Stimulated activated CD8-positive, alpha-beta memory T cell treated with anti-CD3 and anti-CD28 coated beads, Interleukin-15, amount 100 ng/mL, for 1 hour (primary cell): Measurements from ENCODE around the gene SP100.
"Not testable (repeated sequence)": the region's sequence is repeated elsewhere in the genome, so short reads cannot be mapped to it uniquely, and the experiment has no call there.

Source experiments
- DNase-seq: peaks from one replicate; pipeline ENCODE4 v3.0.0-alpha.2; 2020; ENCODE audit warnings: low read depth

The SP100 gene

GRCh38 chr2:230457793-230458192 is 41.8 kb downstream of the SP100 start:
- DNase-seq: no peak

- DNase-seq: no peak
Measured at GRCh38 chr2:230459216-230459615, 43.2 kb downstream of the SP100 start.

DNA sequence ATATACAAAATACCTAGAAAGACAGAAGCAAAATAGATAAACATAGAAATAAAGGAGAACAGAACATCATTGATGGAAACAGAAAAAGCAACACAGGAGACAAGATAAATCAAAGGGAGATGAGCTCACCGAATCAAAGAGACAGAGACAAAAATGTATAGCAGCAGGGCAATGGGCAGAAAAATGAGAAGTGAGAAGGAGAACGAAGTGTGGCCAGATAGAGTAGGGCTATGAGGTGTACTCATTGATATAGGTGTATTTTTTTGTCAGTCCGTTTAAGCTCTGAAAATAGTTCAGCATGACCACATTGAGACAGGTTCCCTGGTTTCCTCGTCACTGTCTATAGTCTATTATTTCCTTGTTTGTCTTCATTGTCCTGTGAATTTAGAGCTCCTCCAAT is 55.1 kb downstream of the SP100 start:
- DNase-seq: no peak

- DNase-seq: no peak
Measured at GRCh38 chr2:230472621-230473018, 56.6 kb downstream of the SP100 start.

GRCh38 chr2:230473378-230473777 is 57.4 kb downstream of the SP100 start:
- no peak for DNase-seq

DNA sequence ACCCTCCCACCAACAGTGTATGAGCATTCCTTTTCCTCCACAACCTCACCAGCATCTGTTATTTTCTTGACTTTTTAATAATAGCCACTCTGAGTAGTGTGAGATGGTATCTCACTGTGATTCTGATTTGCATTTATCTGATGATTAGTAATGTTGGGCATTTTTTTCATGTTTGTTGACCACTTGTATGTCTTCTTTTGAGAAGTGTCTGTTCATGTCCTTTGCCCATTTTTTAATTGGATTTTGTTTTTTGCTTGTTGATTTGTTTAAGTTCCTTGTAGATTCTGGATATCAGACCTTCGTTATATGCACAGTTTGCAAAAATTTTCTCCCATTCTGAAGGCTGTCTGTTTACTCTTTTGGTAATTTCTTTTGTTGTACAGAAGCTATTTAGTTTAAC is 59.1 kb downstream of the SP100 start:
- no peak for DNase-seq

- DNase-seq: no peak
Measured at GRCh38 chr2:230485801-230486341, 69.9 kb downstream of the SP100 start.

DNA sequence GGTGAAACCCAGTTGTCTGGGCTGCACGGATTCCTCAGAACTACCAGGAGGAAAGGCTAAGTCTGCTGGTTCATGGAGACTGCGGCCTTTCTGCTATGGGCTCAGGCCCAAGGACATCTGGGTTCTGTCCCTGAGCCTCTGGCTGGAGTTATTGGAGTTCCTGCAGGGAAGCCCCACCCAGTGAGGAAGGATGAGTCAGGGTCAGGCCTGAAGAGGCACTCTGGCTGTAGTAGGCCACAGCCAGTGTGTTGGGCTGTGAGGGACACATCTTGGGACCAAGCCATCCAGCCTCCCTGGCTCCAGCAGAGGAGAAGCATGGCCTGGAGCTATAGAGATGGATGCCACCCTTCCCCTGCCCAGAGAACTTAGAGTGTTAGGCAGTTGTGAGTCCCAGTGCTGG is 75.2 kb downstream of the SP100 start:
- DNase-seq: not testable (repeated sequence)

GRCh38 chr2:230492107-230492506 is 76.1 kb downstream of the SP100 start:
- no peak for DNase-seq

GRCh38 chr2:230494980-230495379 is 79.0 kb downstream of the SP100 start:
- no peak for DNase-seq

DNA sequence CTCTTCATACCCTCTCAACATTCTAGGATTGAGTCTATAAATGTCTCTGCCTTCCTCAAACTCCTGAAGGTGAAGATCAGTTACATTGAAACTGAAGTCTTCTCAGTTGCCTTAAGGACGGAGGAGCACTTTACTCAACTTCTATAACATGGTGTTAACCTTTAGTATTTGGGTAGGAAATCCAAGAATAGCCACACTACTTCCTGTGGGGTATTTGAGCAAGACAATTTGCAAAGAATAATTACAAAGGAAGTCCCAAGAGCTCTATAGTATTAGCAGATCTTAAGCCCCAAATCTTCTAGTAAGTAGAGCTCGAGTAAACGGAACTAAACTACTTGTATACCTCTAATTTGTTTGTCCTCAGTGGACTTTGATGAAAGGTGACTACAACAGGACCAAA is 80.9 kb downstream of the SP100 start:
- no peak for DNase-seq

DNA sequence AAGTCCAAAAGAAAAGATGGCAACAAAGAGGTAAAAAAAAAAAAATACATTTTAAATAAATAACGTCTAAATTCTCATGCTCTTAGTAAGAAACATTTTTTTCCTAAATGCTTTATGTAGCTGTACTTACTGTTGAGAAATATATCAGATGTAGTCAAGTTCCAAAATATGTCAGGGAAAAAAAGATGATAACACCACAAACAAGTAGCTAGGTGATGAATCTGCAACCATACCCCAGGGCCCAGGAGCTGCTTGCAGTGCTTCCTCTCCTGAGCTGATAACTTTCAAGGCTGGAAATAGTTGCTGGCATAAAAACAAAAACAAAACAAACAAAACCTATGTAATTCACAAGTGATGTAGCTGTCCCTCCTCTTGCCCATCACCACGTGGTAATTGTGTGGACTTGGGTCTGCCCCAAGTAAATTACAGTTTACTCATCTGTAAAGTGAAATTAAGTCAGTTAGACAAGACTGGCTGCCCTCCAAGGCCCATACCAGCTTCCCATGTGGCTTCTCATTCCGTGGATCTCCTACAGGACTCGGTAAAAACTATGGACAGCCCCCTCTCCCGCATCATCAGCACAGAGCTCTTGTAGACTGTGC is 82.6 kb downstream of the SP100 start:
- DNase-seq: no peak

- DNase-seq: no peak
Measured at GRCh38 chr2:230502593-230502992, 86.6 kb downstream of the SP100 start.

DNA sequence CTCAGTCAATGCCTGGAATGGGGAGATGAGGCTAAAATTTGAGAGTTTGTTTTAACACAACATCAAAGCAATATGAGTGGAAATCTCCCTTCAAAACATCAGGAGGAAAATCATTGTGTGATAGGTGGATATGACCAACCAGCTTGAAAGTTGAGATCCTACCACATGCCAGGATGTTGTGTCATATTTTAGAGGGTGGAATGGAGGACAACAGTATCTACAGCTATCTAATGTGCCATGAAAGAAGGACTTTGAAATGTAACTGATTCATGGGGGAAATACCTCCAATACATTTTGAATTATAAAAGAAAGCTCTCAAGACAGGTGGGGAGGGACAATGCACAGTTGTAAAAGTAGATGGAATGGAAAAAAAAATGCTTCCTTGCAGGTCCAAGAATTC is 87.8 kb downstream of the SP100 start:
- DNase-seq: no peak

GRCh38 chr2:230505162-230505561 is 89.2 kb downstream of the SP100 start:
- DNase-seq: no peak

DNA sequence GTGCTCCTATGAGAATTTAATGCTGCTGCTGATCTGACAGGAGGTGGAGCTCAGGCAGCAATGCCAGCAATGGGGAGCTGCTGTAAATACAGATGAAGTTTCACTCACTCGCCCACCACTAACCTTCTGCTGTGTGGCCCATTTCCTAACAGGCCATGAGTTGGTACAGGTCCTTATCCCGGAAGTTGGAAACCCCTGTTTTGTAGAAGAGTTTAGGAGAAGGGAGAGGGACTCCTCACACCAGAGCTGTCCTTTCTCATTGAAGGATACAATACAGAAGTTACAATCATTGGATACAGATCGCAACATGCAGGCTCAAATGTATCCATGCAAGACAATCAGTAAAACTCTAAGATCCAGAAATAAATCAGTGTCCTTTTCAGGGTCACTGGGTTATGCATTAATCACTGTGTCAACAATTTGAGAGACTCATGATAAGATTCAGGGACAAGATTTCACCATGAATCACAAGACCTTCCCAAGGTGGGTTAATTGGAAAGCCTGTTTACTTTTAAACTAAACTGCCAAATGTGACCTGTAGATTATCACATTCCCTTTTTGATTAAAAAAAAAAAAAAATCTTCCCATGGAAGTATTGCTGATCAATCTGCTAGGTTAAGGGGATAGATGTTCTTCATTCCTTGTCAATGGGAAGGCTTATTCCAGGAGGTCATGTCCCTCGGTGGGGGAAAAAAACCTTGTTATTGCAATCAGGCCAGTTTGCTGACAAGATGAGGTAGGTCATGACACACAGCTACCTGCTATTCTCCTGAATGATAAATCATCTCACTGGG is 97.2 kb downstream of the SP100 start:
- no peak for DNase-seq

DNA sequence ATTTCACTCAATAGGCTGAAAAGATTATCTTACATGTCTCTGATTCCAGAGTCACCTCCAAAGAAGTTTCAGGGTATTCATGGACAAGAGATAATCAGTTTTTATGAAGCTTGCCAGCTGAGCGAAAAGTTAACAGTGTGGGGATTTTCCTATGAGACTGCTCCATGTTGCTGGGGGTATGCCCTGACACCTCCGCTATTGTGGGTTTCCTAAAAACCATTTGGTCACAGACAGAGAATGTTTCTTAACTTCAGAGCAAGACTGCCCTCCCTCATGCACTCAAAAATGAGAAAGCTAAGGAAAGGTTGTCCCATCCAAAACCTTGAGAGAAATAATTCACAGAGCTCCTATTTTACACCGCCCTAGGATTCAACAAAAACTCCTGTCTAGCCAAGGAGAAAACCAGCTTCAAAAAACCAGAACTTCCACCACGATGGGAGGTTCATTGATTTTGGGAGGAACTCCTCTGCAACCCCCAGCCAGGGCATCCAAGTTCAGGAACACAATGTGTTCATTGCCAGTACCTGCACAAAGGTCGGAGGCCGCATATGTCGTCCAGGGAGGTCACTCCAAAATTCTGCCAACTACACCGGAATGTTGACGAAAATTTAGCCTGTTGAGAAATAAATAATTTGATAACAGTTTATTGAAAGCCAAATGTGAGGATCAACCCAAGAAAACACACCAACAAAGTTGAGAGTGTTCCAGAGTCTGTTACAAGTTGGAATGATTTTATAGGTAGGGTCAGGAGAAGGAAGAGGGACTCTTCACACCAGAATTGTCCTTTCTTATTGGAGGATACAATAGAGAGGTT is 104.3 kb downstream of the SP100 start:
- no peak for DNase-seq

DNA sequence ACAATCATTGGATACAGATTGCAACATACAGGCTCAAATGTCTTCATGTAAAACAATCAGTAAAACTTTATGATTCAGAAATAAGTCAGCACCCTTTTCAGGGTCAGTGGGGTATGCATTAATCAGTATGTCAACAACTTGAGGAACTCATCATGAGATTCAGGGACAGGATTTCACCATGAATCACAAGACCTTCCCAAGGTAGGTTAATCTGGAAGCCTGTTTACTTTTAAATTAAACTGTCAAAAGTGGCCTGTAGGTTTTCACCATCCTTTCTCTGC is 104.8 kb downstream of the SP100 start:
- DNase-seq: no peak

DNA sequence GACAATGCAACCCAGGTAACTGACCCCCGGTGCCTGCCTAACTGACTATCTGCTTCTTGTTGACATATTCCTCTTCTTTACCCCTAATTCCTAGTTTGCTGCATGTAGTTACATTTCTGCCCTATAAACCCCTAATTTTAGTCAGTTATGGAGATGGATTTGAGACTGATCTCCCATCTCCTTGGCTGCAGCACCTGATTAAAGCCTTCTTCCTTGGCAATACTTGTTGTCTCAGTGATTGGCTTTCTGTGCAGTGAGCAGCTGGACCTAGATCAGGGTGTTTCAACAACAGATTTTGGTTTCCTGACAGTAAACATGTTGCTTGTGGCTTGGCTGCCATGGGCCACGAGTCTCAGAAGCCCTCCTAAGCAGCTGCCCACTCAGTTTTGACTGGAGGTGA is 105.4 kb downstream of the SP100 start:
- DNase-seq: no peak

DNA sequence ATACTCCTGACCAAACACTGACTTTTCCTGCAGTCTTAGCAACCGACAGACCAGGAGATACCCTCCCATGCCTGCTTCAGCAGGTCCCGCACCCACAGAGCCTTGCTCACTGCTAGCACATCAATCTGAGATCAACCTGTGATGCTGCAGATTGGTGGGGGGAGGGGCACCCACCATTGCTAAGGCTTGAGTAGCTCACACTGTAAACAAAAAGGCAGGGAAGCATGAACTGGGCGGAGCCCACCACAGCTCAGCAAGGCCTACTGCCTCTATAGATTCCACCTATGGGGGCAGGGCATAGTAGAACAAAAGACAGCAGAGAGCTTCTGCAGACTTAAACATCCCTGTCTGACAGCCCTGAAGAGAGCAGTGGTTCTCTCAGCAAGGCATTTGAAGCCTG is 109.7 kb downstream of the SP100 start:
- DNase-seq: no peak

DNA sequence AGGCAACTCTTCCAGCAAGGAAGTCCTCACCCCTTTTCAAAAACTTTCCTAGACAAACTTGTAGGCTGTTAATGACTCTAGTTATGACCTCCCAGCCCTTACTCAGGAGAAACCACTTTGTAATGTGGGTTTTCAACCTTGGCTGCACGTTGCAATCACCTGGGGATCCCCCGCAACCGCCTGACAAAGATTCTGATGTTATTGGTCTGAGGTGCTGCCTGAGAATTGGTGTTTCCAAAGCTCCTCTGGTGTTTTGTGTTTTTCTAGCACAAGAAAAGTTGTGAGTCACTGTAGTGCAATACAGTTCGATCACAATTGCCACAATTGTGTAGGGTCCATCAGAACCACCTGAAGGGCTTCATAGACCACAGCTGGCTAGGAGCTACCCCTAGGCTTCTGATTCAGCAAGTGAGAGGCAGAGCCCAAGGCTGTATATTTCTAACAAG is 121.6 kb downstream of the SP100 start:
- no peak for DNase-seq

DNA sequence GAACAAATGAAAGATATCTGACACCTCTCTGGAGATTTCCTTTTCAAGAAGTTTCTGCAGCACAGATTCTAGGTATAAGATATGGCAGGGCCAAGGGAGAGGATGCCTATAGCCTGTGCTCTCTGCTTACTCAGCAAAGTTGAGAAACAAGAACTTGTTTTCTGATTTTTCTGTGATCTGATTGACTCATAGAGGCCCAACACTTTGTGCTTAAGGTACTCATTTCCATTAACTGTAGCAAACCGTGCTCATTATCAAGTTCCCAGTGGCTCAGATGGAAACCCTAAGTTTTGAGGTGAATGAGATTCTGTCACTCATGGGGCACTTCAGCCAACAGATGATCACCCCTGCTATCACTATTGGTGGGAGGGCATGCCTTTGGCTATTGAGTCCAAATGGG is 124.3 kb downstream of the SP100 start:
- DNase-seq: no peak

DNA sequence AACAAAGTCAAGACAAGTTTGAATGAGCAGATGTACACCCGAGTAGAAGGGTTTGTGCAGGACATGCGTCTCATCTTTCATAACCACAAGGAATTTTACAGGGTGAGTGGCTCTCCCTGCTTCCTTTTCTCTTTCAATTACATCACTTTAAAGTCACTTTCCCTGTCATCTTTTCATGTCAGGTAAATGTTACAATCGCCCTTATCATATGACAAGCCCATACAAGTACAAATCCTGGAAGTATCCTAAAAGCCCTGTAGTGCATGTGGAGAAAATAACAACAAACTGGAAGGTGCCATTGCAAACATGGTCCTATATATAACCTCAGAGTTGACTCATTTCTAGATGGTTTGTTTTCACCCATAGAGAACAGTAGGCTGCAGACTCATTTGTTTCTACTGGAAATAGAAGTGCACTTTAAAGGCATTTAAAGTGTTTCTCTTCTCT is 126.0 kb downstream of the SP100 start:
- no peak for DNase-seq
